Astrocyte (in vitro differentiated cells and primary cell): ENCODE measurements around the gene PDE6D.

Source experiments
- CTCF ChIP-seq: IDR thresholded peaks from 2 replicates; pipeline ENCODE4 v1.5.1; 2011; ENCODE audit warnings: low read depth, mild to moderate bottlenecking, inconsistent platforms, low read length, moderate library complexity; ENCODE audit not compliant: insufficient read depth
- EZH2 ChIP-seq: IDR thresholded peaks from 2 replicates; pipeline ENCODE4 v1.6.1; 2012; ENCODE audit warnings: mild to moderate bottlenecking, low read length, inconsistent platforms; ENCODE audit not compliant: insufficient read depth

DNA sequence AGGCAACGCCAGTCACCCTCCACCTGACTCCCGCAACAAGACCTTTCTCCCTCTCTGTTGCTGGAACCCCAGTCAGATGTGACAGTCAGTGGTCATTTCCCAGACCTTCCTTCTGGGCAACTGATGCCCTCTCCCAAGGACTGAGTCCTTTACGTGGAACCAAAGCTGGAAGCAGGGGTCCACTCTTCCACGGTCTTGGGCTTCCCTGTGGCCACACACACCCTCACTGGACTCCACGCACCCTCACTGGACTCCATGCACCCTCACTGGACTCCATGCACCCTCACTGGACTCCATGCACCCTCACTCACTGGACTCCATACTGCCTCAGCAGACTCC is 65.6 kb downstream of the PDE6D start:
- TF ChIP-seq CTCF (peak; percentile 3), EZH2 (no peak)
